ENCODE measurements around the gene ZNF835. TPM values are rescaled to one million over a fixed set of nuclear protein-coding genes. Genes with fewer than 3 reads are reported as not detected.

Gene ZNF835
- total RNA-seq, 1 experiment from 2014 or later, result 0.07 TPM

DNA sequence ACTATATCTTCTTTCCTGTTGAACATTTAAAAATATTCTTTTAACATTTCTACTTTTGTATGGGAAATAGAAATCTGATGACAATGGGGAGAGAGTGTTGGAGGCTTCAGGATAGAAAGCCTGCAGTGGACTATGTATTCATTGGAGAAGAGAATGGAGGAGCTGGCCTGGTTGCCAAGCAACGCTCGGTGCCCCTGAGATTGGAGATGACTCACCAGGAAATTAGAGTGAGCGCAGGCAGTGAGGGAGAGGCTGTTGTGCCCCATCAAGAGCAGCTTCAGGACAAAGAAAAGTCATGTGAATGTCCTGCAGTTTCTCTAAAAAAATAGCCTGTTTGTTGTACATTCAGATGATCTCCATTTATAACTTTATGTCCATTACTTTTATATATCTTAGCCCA lies 48.7 kb upstream of the ZNF835 start:
- Histone ChIP-seq H2BK12ac (ENCODE audit: insufficient read length, low read depth, low read length) (no peak overlapping the region), H3K4me2 (ENCODE audit: insufficient read depth, insufficient read length, low read length) (no peak overlapping the region), H3K23me2 (ENCODE audit: insufficient read length, low read depth, low read length, poor library complexity, severe bottlenecking) (no peaks in the 10 kb centered on the region), H3K9ac (ENCODE audit: extremely low read depth, insufficient read length, low read length) (no peak overlapping the region), H3K79me1 (ENCODE audit: insufficient read depth, low read depth, low read length, poor library complexity, severe bottlenecking) (no peaks in the 10 kb centered on the region), H3K4me1 (ENCODE audit: insufficient read depth, low read length) (no peaks in the 10 kb centered on the region), H4K20me1 (ENCODE audit: control insufficient read depth, insufficient read depth, insufficient read length) (no peaks in the 10 kb centered on the region), H2BK120ac (ENCODE audit: low read depth, low read length, poor library complexity, severe bottlenecking) (no peak overlapping the region), H2AK5ac (ENCODE audit: insufficient read length, low read length) (no peak overlapping the region), H3K79me2 (ENCODE audit: insufficient read depth, low read length) (no peaks in the 10 kb centered on the region), H2BK15ac (ENCODE audit: low read depth, low read length) (no peak overlapping the region), H2BK20ac (ENCODE audit: low read depth, low read length, poor library complexity, severe bottlenecking) (no peak overlapping the region), H3K23ac (ENCODE audit: insufficient read length, low read depth, low read length) (no peak overlapping the region), H4K5ac (ENCODE audit: insufficient read length, low read depth, low read length) (no peak overlapping the region), H3K18ac (ENCODE audit: insufficient read length, low read depth, low read length) (no peak overlapping the region), H3K14ac (ENCODE audit: insufficient read depth, low read length) (no peak overlapping the region), H2AFZ (ENCODE audit: low read length) (no peak overlapping the region), H3K56ac (ENCODE audit: insufficient read length, low read depth, low read length) (no peak overlapping the region), H3K27ac (ENCODE audit: insufficient read length, low read depth, low read length) (no peak overlapping the region), H2BK5ac (ENCODE audit: insufficient read length, low read length) (no peak overlapping the region), H3K27me3 (ENCODE audit: insufficient read depth, low read length) (no peaks in the 10 kb centered on the region), H3K9me3 (ENCODE audit: control insufficient read depth, low read depth, low read length) (peaks cover 70% of the 10 kb centered on the region), H3T11ph (ENCODE audit: low read length) (no peak overlapping the region), H4K8ac (replicated peaks; ENCODE audit: insufficient read length, low read depth, low read length) (no peak overlapping the region), H3K4ac (ENCODE audit: low read depth, low read length) (no peak overlapping the region), H4K91ac (ENCODE audit: insufficient read length, low read depth, low read length) (no peak overlapping the region)
- DNase-seq, result no peak
- no CpG with 5 or more reads among the region's 3 CpGs for whole genome bisulfite sequencing (ENCODE audit: extremely low coverage, insufficient read length, low lambda C conversion rate)
- peaks cover 5% of the 10 kb centered on the region for H3K27me3 Mint-ChIP-seq (ENCODE audit: low read depth)
- no peak overlapping the region for H3K27ac Mint-ChIP-seq
- peaks cover 20 to 27% (median 24%) of the 10 kb centered on the region in 3 experiments; a peak in 6 of 7 replicates for H3K36me3 Mint-ChIP-seq (ENCODE audit: insufficient read depth in 1 of 3, low read depth in 3 of 3)
- H3K4me1 Mint-ChIP-seq, result no peaks in the 10 kb centered on the region
- H3K9me3 Mint-ChIP-seq, result peaks cover 93 to 96% of the 10 kb centered on the region in 2 experiments
- TF ChIP-seq, protein P1, sequence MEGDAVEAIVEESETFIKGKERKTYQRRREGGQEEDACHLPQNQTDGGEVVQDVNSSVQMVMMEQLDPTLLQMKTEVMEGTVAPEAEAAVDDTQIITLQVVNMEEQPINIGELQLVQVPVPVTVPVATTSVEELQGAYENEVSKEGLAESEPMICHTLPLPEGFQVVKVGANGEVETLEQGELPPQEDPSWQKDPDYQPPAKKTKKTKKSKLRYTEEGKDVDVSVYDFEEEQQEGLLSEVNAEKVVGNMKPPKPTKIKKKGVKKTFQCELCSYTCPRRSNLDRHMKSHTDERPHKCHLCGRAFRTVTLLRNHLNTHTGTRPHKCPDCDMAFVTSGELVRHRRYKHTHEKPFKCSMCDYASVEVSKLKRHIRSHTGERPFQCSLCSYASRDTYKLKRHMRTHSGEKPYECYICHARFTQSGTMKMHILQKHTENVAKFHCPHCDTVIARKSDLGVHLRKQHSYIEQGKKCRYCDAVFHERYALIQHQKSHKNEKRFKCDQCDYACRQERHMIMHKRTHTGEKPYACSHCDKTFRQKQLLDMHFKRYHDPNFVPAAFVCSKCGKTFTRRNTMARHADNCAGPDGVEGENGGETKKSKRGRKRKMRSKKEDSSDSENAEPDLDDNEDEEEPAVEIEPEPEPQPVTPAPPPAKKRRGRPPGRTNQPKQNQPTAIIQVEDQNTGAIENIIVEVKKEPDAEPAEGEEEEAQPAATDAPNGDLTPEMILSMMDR (conservative IDR thresholded peaks at IDR 0.05), result no peak
- H3K4me3 Mint-ChIP-seq, result no peak overlapping the region
